Regular cardiac myocyte (primary cell): ENCODE measurements around the gene SRPX. TPM values are rescaled to one million over a fixed set of nuclear protein-coding genes. Genes with fewer than 3 reads are reported as not detected.

Experiments used
- total RNA-seq: library from RNA; depleted of rRNA; stranded (reverse); fragments of >200 nt; gene quantifications from 2 replicates; pipeline ENCODE4 v1.2.3, GENCODE V29; 2014

Gene SRPX
- 132 and 292 TPM in 2 replicates for total RNA-seq

GRCh38 chrX:38220415-38221390 lies at the start of gene SRPX:
Gene SRPX, minus strand, starts transcription at chrX:38220871. Its CDS starts 79 bp downstream, at chrX:38220792.

Other genes with a start within 250 kb of the SRPX start
- 0.58 and 1.4 TPM in 2 replicates for gene SYTL5, start 214.3 kb downstream of the SRPX start, total RNA-seq
- gene RPGR, start 106.6 kb upstream of the SRPX start, total RNA-seq: 5.2 and 5.9 TPM in 2 replicates
- gene OTC, start 131.7 kb upstream of the SRPX start, total RNA-seq: not detected in 2 replicates